WTC11 (cell line): ENCODE measurements around the gene TTLL5. TPM values are rescaled to one million over a fixed set of nuclear protein-coding genes. Genes with fewer than 3 reads are reported as not detected.

Experiments
- ATAC-seq: fragments of 200-7000 bp; cut with Tn5 transposase; 2 replicates; pipeline ENCODE4 v1.10.0; 2021; ENCODE audit warnings: mild to moderate bottlenecking, moderate library complexity
- CTCF ChIA-PET: fragments of 300-600 bp; sonication (Branson Sonifier 250); formaldehyde crosslinking; loops from one replicate; lab custom pipeline; 2021; ENCODE audit warnings: antibody characterized with exemption; lab: Charles Lee
- POLR2A ChIA-PET: fragments of 350-600 bp; sonication (Branson Sonifier 250); formaldehyde crosslinking; loops from one replicate; lab custom pipeline; 2021; ENCODE audit warnings: antibody characterized with exemption; lab: Charles Lee
- DNase-seq: peaks from one replicate; pipeline ENCODE4 v3.0.0; 2021; ENCODE audit warnings: low spot score
- H3K27ac Mint-ChIP-seq: 2 replicates; pipeline ENCODE4 v1.8.0; 2021; ENCODE audit warnings: mixed read lengths
- H3K27me3 Mint-ChIP-seq: 2 replicates; pipeline ENCODE4 v1.8.0; 2021; ENCODE audit warnings: low read depth, mild to moderate bottlenecking, moderate library complexity, mixed read lengths
- H3K36me3 Mint-ChIP-seq: 2 replicates; pipeline ENCODE4 v1.8.0; 2021; ENCODE audit warnings: mixed read lengths
- H3K4me1 Mint-ChIP-seq: 2 replicates; pipeline ENCODE4 v1.8.0; 2022; ENCODE audit warnings: mixed read lengths
- H3K4me3 Mint-ChIP-seq: 2 replicates; pipeline ENCODE4 v1.8.0; 2021; ENCODE audit warnings: mild to moderate bottlenecking, moderate library complexity, mixed read lengths
- H3K9me3 Mint-ChIP-seq: 2 replicates; pipeline ENCODE4 v1.8.0; 2021; ENCODE audit warnings: mixed read lengths
- IRF1 ChIP-seq: sonication (generic); formaldehyde crosslinking; IDR thresholded peaks from 2 replicates; pipeline ENCODE4 v1.8.0; 2023; ENCODE audit warnings: missing genetic modification reagents
- IRF2 ChIP-seq: sonication (generic); formaldehyde crosslinking; IDR thresholded peaks from 2 replicates; pipeline ENCODE4 v1.8.0; 2022; ENCODE audit warnings: low read depth, missing genetic modification reagents, borderline replicate concordance
- JAZF1 ChIP-seq: fragments of 250-450 bp; sonication (Bioruptor Pico); IDR thresholded peaks from 2 replicates; pipeline ENCODE4 v1.9.0; 2021; ENCODE audit warnings: moderate library complexity, mild to moderate bottlenecking, inconsistent platforms
- MLX ChIP-seq: sonication (generic); formaldehyde crosslinking; IDR thresholded peaks from 2 replicates; pipeline ENCODE4 v1.8.1; 2023; ENCODE audit warnings: mild to moderate bottlenecking, missing genetic modification reagents, moderate library complexity
- NFATC4 ChIP-seq: fragments of 250-450 bp; sonication (Bioruptor Pico); IDR thresholded peaks from 2 replicates; pipeline ENCODE4 v1.9.0; 2021; ENCODE audit warnings: mild to moderate bottlenecking
- NFE2L1 ChIP-seq: sonication (generic); formaldehyde crosslinking; IDR thresholded peaks from 2 replicates; pipeline ENCODE4 v1.8.1; 2023; ENCODE audit warnings: missing genetic modification reagents
- PRDM15 ChIP-seq: sonication (generic); formaldehyde crosslinking; IDR thresholded peaks from 2 replicates; pipeline ENCODE4 v1.8.0; 2022; ENCODE audit warnings: missing genetic modification reagents
- PREB ChIP-seq: sonication (generic); formaldehyde crosslinking; IDR thresholded peaks from 2 replicates; pipeline ENCODE4 v1.8.1; 2022; ENCODE audit warnings: mild to moderate bottlenecking, missing genetic modification reagents, moderate library complexity, borderline replicate concordance
- SMAD3 ChIP-seq: sonication (generic); formaldehyde crosslinking; IDR thresholded peaks from 2 replicates; pipeline ENCODE4 v1.8.0; 2022; ENCODE audit warnings: missing genetic modification reagents, mild to moderate bottlenecking, borderline replicate concordance
- SOX15 ChIP-seq: fragments of 250-450 bp; sonication (Bioruptor Pico); IDR thresholded peaks from 2 replicates; pipeline ENCODE4 v1.9.0; 2021; ENCODE audit warnings: mild to moderate bottlenecking
- TP53 ChIP-seq: sonication (generic); formaldehyde crosslinking; IDR thresholded peaks from 2 replicates; pipeline ENCODE4 v1.8.1; 2023; ENCODE audit warnings: mild to moderate bottlenecking, missing genetic modification reagents
- USF2 ChIP-seq: sonication (generic); formaldehyde crosslinking; IDR thresholded peaks from 2 replicates; pipeline ENCODE4 v1.8.1; 2023; ENCODE audit warnings: mild to moderate bottlenecking, missing genetic modification reagents, moderate library complexity
- ZBTB43 ChIP-seq: sonication (generic); formaldehyde crosslinking; IDR thresholded peaks from 2 replicates; pipeline ENCODE4 v1.8.1; 2023; ENCODE audit warnings: mild to moderate bottlenecking, missing genetic modification reagents
- ZNF121 ChIP-seq: sonication (generic); formaldehyde crosslinking; IDR thresholded peaks from 2 replicates; pipeline ENCODE4 v1.8.0; 2023; ENCODE audit warnings: missing genetic modification reagents
- ZNF281 ChIP-seq: sonication (generic); formaldehyde crosslinking; IDR thresholded peaks from 2 replicates; pipeline ENCODE4 v1.8.0; 2023; ENCODE audit warnings: mild to moderate bottlenecking, missing genetic modification reagents
- ZNF317 ChIP-seq: sonication (generic); formaldehyde crosslinking; IDR thresholded peaks from 2 replicates; pipeline ENCODE4 v1.8.1; 2023; ENCODE audit warnings: low read depth, mild to moderate bottlenecking, moderate library complexity, missing genetic modification reagents, borderline replicate concordance
- ZSCAN18 ChIP-seq: fragments of 250-450 bp; sonication (Bioruptor Pico); IDR thresholded peaks from 2 replicates; pipeline ENCODE4 v2.1.2; 2022; ENCODE audit warnings: mild to moderate bottlenecking, moderate library complexity
- total RNA-seq: library from RNA; stranded (reverse); gene quantifications from 3 replicates; pipeline ENCODE4 v1.2.3, GENCODE V29; 2021

The TTLL5 gene
- total RNA-seq, 1 experiment from 2014 or later = 39.6 TPM

- POLR2A ChIA-PET = no interaction called here
- no peak overlapping the region; the same call in 1 of the 2 replicates for H3K27ac Mint-ChIP-seq
Measured at GRCh38 chr14:75821831-75822521, 160.9 kb downstream of the TTLL5 start.

GRCh38 chr14:75822522-75823141 is 161.6 kb downstream of the TTLL5 start:
- ATAC-seq = no peak
- ChIA-PET POLR2A (no interaction called here), CTCF (interaction anchor here (1.3 to 1.8 kb wide), 3 partner anchors 38 to 157 kb away, joined by 3 to 4 read pairs (median 4); no protein-coding TSS in a partner anchor)
- no peak for DNase-seq
- no peak for TF ChIP-seq ZNF121
- TF ChIP-seq USF2 (CRISPR knock-in tag) = no peak
- TF ChIP-seq NFATC4 (CRISPR knock-in tag) = no peak
- no peak for TF ChIP-seq SOX15
- no peak for TF ChIP-seq IRF2 (CRISPR knock-in tag)
- no peak for TF ChIP-seq ZBTB43 (CRISPR knock-in tag)
- no peaks in the 10 kb centered on the region; the same call in 1 of the 2 replicates for H3K36me3 Mint-ChIP-seq
- no peak overlapping the region; the same call in 1 of the 2 replicates for H3K27ac Mint-ChIP-seq
- no peak overlapping the region for H3K4me3 Mint-ChIP-seq
- no peaks in the 10 kb centered on the region for H3K27me3 Mint-ChIP-seq
- no peaks in the 10 kb centered on the region for H3K9me3 Mint-ChIP-seq
- H3K4me1 Mint-ChIP-seq = no peaks in the 10 kb centered on the region

More at GRCh38 chr14:75821831-75822521, 160.9 kb downstream of the TTLL5 start:
- no peak overlapping the region for H3K4me3 Mint-ChIP-seq
- ATAC-seq = no peak
- H3K36me3 Mint-ChIP-seq = no peaks in the 10 kb centered on the region; the same call in 1 of the 2 replicates
- DNase-seq = no peak
- 0 out of 2 replicates have a peak, but pooled peaks cover 2% of the 10 kb centered on the region for H3K9me3 Mint-ChIP-seq
- H3K27me3 Mint-ChIP-seq = no peaks in the 10 kb centered on the region
- CTCF ChIA-PET = interaction anchor here (1.3 to 1.8 kb wide), 3 partner anchors 39 to 157 kb away, joined by 3 to 4 read pairs (median 4); no protein-coding TSS in a partner anchor
- TF ChIP-seq PREB = no peak
- no peak for TF ChIP-seq IRF1 (CRISPR knock-in tag)
- no peaks in the 10 kb centered on the region for H3K4me1 Mint-ChIP-seq

- no peaks in the 10 kb centered on the region for H3K27me3 Mint-ChIP-seq
- DNase-seq = no peak
- no peaks in the 10 kb centered on the region; the same call in 1 of the 2 replicates for H3K36me3 Mint-ChIP-seq
- no peak overlapping the region for H3K4me3 Mint-ChIP-seq
- ATAC-seq = no peak
- POLR2A ChIA-PET = no interaction called here
- CTCF ChIA-PET = interaction anchor here (1.4 kb wide), 1 partner anchor 37 kb away, joined by 4 read pairs; no protein-coding TSS in a partner anchor
- no peaks in the 10 kb centered on the region for H3K9me3 Mint-ChIP-seq
- H3K27ac Mint-ChIP-seq = peak overlapping the region; percentile 66; the same call in 1 of the 2 replicates
- H3K4me1 Mint-ChIP-seq = no peaks in the 10 kb centered on the region
- TF ChIP-seq ZNF317 (CRISPR knock-in tag) = no peak
- TF ChIP-seq ZSCAN18 (CRISPR knock-in tag) = no peak
- TF ChIP-seq MLX (CRISPR knock-in tag) = no peak
- TF ChIP-seq SMAD3 = no peak
- TF ChIP-seq ZNF281 (CRISPR knock-in tag) = no peak
- TF ChIP-seq JAZF1 = no peak
- TF ChIP-seq PRDM15 = no peak
- no peak for TF ChIP-seq TP53
- TF ChIP-seq NFE2L1 (CRISPR knock-in tag) = no peak
Measured at GRCh38 chr14:75823334-75823733, 162.3 kb downstream of the TTLL5 start.
